ENCODE data around the gene GPX2. TPM values are rescaled to one million over a fixed set of nuclear protein-coding genes. Genes with fewer than 3 reads are reported as not detected.

Gene GPX2
- not detected in 2 replicates for total RNA-seq

GRCh38 chr14:64942531-64943111, at the start of gene GPX2:
Gene GPX2 (minus strand): TSS chr14:64942745. CDS start chr14:64942726, 19 bp downstream.

GRCh38 chr14:64986648-64987437, 44.3 kb upstream of the GPX2 start, which contains the start of gene FNTB:
Gene FNTB (plus strand): TSS chr14:64986895. CDS start chr14:64986954, 59 bp downstream.

DNA sequence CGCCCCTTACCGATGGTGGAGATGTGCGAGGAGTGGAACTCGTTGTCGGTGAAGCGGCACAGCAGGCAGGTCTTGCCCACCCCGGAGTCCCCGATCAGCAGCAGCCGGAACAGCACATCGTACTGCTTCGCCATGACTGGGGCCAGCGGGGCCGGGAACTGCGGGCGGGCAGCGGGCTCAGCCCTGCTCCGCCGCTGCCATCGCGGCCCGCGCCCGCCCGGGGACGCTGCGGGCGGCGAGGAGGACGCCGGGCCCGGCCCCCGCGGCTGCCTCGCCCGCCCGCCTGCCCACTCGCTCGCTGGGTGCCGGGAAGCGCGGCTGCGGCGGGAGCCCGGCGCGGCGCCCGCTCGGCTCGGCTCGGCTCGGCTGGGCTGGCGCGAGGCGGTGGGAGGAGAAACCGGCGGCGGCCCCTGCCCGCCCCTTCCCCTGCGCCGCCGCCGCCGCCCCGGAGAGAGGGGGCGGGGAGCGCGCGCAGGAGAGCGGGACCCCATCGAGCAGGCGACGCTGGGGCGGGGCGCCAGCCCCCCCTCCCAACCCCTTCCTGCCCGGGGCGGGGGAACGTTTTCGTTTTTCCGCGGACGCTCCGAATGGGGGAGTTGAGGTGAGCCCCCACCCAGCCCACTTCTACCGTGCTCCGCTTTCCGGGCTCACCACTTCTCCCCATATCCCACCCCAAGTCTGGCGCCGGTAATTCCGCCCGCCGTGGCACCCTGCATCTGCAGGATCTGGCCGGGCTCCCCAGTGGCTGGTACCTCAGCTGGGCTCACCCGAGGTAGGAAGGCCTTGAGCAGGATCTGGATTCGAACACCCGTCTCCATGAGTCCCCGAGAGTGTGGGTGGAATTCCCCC, 29.6 kb upstream of the GPX2 start, which contains the start of gene RAB15:
Gene RAB15, minus strand, starts transcription at position 394 of the 849 bp plus-strand sequence. Its CDS starts 260 bp downstream, at position 134.

DNA sequence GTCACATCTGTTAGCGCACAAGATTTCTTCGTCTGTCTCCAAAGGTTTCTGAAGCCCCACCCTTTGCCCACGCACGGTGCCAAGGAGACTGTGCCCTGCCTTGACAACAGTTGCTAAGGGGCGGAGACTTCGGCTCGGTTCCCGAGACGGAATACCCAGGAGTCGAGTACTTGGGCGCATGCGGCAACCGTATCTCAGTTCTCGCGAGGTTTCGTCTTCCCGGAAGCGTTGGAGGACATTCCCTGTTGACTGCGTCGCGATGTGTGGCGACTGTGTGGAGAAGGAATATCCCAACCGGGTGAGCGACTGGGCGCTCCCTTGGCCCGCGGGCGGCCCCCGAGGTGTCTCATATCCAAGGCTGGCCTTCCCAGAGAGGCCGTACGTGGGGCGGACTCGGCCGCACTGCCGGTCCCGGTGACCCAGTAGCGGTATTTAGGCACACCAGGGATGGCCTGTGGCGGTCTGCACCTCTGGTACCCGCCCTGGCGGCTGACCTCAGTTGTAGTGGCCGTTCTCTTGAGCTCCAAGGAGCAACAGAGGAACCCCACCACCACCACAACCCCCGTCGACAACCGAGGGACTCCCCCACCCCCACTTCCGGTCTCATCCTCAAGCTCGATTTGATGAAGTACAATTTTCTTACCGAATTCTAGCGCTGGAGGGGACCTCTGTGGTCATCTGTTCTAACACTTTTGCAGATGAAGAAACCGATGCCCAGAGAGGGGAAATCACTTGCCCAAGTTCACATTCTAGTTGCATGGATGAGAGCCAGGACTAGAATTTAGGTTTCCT, 28.1 kb downstream of the GPX2 start, which contains the start of gene CHURC1:
Gene CHURC1, plus strand, starts transcription at position 219 of the 792 bp plus-strand sequence. Its CDS starts 41 bp downstream, at position 260.

Other genes starting within 250 kb of the GPX2 start
- 0.87 and 1.5 TPM in 2 replicates for gene PLEKHG3, start 238.3 kb downstream of the GPX2 start, total RNA-seq
- under 0.01 TPM in 1 of 2 replicates, not detected in the other for gene SPTB, start 62.8 kb downstream of the GPX2 start, total RNA-seq
- 54.6 and 75.6 TPM in 2 replicates for gene CHURC1, start 28.3 kb downstream of the GPX2 start, total RNA-seq
- gene RAB15, start 29.6 kb upstream of the GPX2 start, total RNA-seq: 1.7 and 4.1 TPM in 2 replicates
- 10.6 and 13.9 TPM in 2 replicates for gene FNTB, start 44.1 kb upstream of the GPX2 start, total RNA-seq
- gene MAX, start 159.8 kb upstream of the GPX2 start, total RNA-seq: 44.1 and 45.2 TPM in 2 replicates

Measured in smooth muscle cell of trachea (primary cell).